ENCODE results near the gene RNFT2.
A peak's percentile ranks its signal among the peaks of the same experiment; 100 is the strongest.

The RNFT2 gene

DNA sequence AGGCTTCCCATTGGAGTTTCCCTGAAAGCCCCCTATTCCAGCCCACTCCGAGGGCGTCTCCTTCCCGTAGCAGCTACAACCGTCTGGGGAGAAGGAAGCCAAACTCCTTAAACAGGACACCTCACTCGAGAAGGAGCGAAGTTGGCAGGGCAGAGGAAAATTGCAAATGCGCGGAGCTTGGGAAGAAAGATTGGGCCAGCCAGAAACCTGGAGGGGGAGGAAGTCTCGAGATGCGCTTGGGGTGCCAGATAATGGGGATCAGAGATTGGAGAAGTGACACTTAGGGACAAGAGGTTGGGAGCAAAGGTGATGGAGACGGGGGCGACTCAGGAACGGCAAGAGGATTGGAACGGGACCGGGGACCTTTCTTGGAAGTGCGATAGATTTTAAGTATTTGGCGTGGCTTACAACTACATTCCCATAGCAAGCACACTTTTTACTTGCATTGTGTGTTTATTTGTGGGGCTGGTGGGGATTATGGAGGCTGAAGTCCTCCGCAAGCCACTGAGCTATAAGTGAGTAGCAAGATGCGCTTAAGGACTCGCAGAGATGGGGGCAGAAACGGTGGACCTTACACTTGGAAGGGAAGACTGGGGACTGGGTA is 142.2 kb downstream of the RNFT2 start:
- H3K4me1 Mint-ChIP-seq = peaks cover 36% of the 10 kb centered on the region
- H3K9me3 Mint-ChIP-seq = no peaks in the 10 kb centered on the region
- H3K27ac Mint-ChIP-seq = no peak overlapping the region
- H3K36me3 Mint-ChIP-seq = no peaks in the 10 kb centered on the region
- H3K27me3 Mint-ChIP-seq = peaks cover 46% of the 10 kb centered on the region
- H3K4me3 Mint-ChIP-seq = peak overlapping the region; percentile 86

DNA sequence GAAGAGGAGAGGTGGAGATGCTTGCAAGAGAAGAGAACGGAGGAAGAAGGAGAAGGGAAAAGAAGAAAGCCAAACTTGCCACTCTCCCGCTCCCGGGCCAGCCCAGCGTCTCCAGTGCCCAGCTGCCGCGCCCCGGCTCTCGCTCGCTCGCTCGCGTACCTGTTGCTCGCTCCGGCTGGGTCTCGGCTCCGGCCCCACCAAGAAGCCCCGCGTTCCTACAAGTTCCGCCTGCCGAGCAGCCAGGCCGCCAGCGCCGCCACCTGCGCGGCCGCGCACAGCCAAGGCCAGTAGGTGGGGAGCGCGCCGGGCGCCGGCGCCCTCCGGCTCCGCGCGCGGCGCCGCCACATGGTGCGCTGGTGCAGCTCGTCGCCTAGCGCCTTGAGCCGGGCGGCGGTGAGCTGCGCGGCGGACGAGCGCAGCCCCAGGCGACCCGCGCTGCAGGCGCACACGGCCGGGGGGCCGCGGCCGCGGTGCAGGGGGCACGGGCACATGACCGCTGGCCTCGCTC is 142.8 kb downstream of the RNFT2 start:
- peaks cover 46% of the 10 kb centered on the region for H3K27me3 Mint-ChIP-seq
- peak overlapping the region; percentile 86 for H3K4me3 Mint-ChIP-seq
- no peaks in the 10 kb centered on the region for H3K36me3 Mint-ChIP-seq
- H3K27ac Mint-ChIP-seq = no peak overlapping the region
- no peaks in the 10 kb centered on the region for H3K9me3 Mint-ChIP-seq
- H3K4me1 Mint-ChIP-seq = peaks cover 36% of the 10 kb centered on the region

DNA sequence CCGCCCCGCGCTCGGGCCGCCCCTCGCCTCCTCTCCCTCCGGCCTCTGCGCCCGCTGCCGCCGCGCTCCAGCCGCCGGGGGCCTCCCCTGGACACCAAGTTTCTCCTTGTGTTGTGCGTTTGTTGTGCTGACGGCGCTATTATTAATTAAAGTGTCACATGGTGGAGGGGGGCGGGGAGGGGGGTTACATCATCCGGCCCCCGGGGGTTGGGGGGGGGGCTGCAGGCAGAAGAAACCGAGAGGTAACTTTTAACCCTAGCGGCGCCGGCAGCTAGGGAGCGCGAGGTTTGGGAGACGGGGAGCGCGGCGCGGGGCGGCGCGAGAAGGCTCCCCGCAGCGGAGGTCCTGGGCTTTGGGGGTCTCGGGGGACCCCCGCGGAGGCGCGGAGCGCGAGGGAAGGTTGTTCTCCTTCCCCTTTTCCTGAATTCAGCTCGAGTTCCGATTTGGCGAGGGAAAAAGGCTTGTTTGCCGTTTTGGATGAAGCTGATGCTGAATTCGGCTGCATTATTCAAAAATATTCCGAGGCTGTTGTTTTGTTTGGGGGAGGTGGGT is 143.3 kb downstream of the RNFT2 start, which contains the start of gene HRK:
Gene HRK, minus strand, starts transcription at position 117 of the 552 bp plus-strand sequence. CDS start 134 bp downstream, outside the sequence.
- Mint-ChIP-seq H3K36me3 (no peaks in the 10 kb centered on the region), H3K27me3 (peaks cover 46% of the 10 kb centered on the region), H3K9me3 (no peaks in the 10 kb centered on the region), H3K4me1 (peaks cover 36% of the 10 kb centered on the region), H3K4me3 (peak within 1 kb of the TSS; percentile 86), H3K27ac (no peak within 1 kb of the TSS)

GRCh38 chr12:116881877-116882507 is 143.9 kb downstream of the RNFT2 start:
- Mint-ChIP-seq H3K36me3 (no peaks in the 10 kb centered on the region), H3K9me3 (no peaks in the 10 kb centered on the region), H3K27me3 (peaks cover 41% of the 10 kb centered on the region), H3K27ac (no peak overlapping the region), H3K4me3 (peak overlapping the region; percentile 74), H3K4me1 (peaks cover 36% of the 10 kb centered on the region)

- peaks cover 36% of the 10 kb centered on the region for H3K4me1 Mint-ChIP-seq
- peaks cover 37% of the 10 kb centered on the region for H3K27me3 Mint-ChIP-seq
- H3K36me3 Mint-ChIP-seq = no peaks in the 10 kb centered on the region
- H3K9me3 Mint-ChIP-seq = no peaks in the 10 kb centered on the region
- H3K27ac Mint-ChIP-seq = no peak overlapping the region
- no peak overlapping the region for H3K4me3 Mint-ChIP-seq
Measured at GRCh38 chr12:116882742-116883141, 144.6 kb downstream of the RNFT2 start.

DNA sequence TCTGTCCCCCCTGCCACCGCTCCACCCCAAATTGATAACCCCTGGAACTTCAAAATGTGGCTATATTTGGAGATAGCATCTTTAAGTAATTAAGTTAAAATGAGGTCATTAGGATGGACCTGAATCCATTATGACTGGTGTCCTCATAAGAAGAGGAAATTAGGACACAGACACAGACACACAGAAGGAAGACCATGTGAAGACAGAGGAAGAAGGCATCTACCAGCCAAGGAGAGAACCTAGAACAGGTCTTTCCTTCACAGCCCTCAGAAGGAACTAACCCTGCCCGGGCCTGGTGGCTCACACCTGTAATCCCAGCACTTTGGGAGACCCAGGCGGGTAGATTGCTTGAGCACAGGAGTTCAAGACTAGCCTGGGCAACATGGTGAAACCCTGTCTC is 146.8 kb downstream of the RNFT2 start:
- Mint-ChIP-seq H3K27ac (no peak overlapping the region), H3K9me3 (no peaks in the 10 kb centered on the region), H3K36me3 (no peaks in the 10 kb centered on the region), H3K4me3 (no peak overlapping the region), H3K27me3 (peaks cover 24% of the 10 kb centered on the region), H3K4me1 (peaks cover 22% of the 10 kb centered on the region)

- peaks cover 18% of the 10 kb centered on the region for H3K27me3 Mint-ChIP-seq
- no peak overlapping the region for H3K4me3 Mint-ChIP-seq
- peaks cover 15% of the 10 kb centered on the region for H3K4me1 Mint-ChIP-seq
- no peak overlapping the region for H3K27ac Mint-ChIP-seq
- H3K36me3 Mint-ChIP-seq = no peaks in the 10 kb centered on the region
- H3K9me3 Mint-ChIP-seq = peaks cover 4% of the 10 kb centered on the region
Measured at GRCh38 chr12:116885491-116885890, 147.4 kb downstream of the RNFT2 start.

DNA sequence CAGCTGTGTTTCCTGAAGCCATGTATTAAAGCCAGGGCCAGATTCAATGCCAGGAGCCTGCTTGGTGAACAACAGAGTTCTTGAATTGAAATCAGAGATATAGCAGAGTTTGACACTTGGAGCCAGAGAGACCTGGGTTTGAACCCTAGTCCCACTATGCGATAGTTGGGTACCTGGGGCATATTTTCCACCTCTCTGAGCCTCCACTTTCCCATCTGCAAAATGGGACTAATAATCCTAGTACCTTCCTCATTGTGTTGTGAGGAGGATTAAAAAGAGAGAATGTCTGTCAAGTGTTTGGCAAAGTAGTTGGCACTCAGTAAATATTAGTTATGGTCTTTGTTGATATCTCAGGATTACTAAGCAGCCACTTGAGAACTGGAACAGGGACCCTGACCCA is 149.1 kb downstream of the RNFT2 start:
- Mint-ChIP-seq H3K4me3 (no peak overlapping the region), H3K9me3 (peaks cover 4% of the 10 kb centered on the region), H3K27ac (no peak overlapping the region), H3K36me3 (no peaks in the 10 kb centered on the region), H3K4me1 (peaks cover 5% of the 10 kb centered on the region), H3K27me3 (peaks cover 10% of the 10 kb centered on the region)

GRCh38 chr12:116887897-116888296 is 149.8 kb downstream of the RNFT2 start:
- Mint-ChIP-seq H3K4me1 (no peaks in the 10 kb centered on the region), H3K36me3 (no peaks in the 10 kb centered on the region), H3K27ac (no peak overlapping the region), H3K9me3 (peaks cover 4% of the 10 kb centered on the region), H3K27me3 (peaks cover 5% of the 10 kb centered on the region), H3K4me3 (no peak overlapping the region)

DNA sequence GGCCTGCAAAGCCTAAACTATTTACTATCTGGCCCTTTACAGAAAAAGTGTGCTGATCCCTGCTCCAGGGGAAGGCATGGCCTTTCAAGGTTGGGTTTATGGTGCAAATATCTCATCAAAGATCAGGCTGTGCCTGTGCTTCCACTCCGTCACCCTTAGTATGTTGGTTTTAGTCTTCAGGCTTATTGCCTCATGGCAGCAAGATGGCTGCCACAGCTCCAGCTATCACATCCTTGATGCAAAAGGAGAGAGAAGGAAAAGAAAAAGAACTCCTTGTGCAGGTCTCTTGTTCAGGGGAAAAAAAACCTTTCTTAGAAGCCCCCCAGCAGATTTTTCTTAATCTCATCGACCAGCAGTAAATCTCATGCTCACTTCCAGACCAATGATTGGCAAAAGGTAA is 152.2 kb downstream of the RNFT2 start:
- H3K4me3 Mint-ChIP-seq = no peak overlapping the region
- peaks cover 4% of the 10 kb centered on the region for H3K9me3 Mint-ChIP-seq
- no peak overlapping the region for H3K27ac Mint-ChIP-seq

DNA sequence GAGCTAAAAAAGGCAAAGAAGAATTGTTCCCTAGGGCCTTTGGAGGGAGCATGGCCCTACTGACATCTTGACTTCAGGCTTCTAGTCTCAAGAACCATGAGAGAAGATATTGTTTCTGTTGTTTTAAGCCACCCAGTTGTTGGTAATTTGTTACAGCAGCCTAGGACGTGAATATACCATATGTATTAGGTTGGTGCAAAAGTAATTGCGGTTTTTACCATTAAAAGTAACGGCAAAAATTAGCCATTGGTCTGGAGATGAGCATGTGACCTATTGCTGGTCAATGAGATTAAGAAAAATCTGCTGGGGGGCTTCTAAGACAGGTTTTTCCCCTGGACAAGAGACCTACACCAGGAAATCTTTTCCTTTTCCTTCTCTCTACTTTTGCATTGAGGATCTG is 152.9 kb downstream of the RNFT2 start:
- Mint-ChIP-seq H3K4me3 (no peak overlapping the region), H3K27ac (no peak overlapping the region), H3K27me3 (no peaks in the 10 kb centered on the region), H3K36me3 (no peaks in the 10 kb centered on the region), H3K4me1 (no peaks in the 10 kb centered on the region), H3K9me3 (peaks cover 4% of the 10 kb centered on the region)

More for the DNA sequence above, 152.2 kb downstream of the RNFT2 start:
- H3K27me3 Mint-ChIP-seq = no peaks in the 10 kb centered on the region
- H3K4me1 Mint-ChIP-seq = no peaks in the 10 kb centered on the region
- H3K36me3 Mint-ChIP-seq = no peaks in the 10 kb centered on the region

DNA sequence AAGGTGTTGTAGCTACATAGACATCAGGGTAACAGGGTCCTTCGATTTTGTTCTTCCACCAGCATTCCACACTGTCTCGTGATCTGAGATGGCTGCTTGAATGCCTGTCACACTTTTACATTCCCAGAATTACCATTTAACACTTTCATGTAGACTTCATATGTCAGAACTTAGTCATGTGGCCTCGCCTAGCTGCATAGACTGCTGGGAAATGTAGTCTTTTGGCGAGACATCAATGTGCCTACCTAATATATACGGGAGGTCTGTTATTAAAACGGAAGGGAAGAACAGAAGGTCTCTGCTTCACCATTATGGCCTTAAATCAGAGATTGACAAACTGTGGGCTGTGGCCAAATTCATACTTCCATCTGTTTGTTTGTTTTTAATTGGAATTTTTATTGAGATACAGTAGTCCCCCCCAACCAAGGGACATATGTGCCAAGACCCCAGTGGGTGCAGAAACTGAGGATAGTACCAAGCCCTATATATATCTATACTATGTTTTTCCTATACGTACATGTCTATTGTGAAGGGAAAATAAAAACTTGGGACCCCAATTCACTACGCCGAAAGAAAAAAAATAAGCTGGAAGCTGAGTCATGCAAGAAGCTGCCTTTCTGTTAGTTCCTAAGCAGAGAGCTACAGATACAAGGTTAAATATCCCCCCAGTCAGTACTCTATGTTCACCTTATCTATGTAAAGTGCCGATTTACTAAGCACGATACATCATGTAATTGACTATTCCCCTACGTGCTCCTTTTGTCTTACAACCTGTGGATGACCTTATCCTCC is 154.4 kb downstream of the RNFT2 start:
- Mint-ChIP-seq H3K4me3 (no peak overlapping the region), H3K9me3 (peaks cover 4% of the 10 kb centered on the region), H3K27ac (no peak overlapping the region), H3K36me3 (no peaks in the 10 kb centered on the region), H3K27me3 (no peaks in the 10 kb centered on the region), H3K4me1 (no peaks in the 10 kb centered on the region)

DNA sequence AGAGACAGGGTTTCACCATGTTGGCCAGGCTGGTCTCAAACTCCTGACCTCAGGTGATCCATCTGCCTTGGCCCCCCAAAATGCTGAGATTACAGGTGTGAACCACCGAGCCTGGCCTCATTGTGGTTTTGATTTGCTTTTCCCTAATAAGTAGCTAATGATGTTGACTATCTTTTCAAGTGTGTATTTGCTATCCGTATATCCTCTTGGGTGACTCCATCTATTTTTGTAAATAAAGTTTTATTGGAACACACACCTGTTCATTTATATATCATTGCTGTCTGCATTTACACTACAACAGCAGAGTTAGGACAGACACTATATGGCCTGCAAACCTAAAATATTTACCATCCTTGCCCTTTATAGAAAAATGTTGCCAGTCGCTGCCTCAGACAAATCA is 156.8 kb downstream of the RNFT2 start:
- Mint-ChIP-seq H3K27ac (no peak overlapping the region), H3K4me1 (no peaks in the 10 kb centered on the region), H3K27me3 (peaks cover 1% of the 10 kb centered on the region), H3K4me3 (no peak overlapping the region), H3K36me3 (no peaks in the 10 kb centered on the region), H3K9me3 (peaks cover 4% of the 10 kb centered on the region)

GRCh38 chr12:116896411-116896924 is 158.4 kb downstream of the RNFT2 start:
- H3K4me1 Mint-ChIP-seq = no peaks in the 10 kb centered on the region
- H3K27me3 Mint-ChIP-seq = peaks cover 1% of the 10 kb centered on the region
- no peaks in the 10 kb centered on the region for H3K36me3 Mint-ChIP-seq
- H3K27ac Mint-ChIP-seq = no peak overlapping the region
- H3K4me3 Mint-ChIP-seq = no peak overlapping the region
- no peaks in the 10 kb centered on the region for H3K9me3 Mint-ChIP-seq

GRCh38 chr12:116897476-116897875 is 159.4 kb downstream of the RNFT2 start:
- Mint-ChIP-seq H3K36me3 (no peaks in the 10 kb centered on the region), H3K4me3 (no peak overlapping the region), H3K27me3 (peaks cover 5% of the 10 kb centered on the region), H3K27ac (no peak overlapping the region), H3K9me3 (no peaks in the 10 kb centered on the region), H3K4me1 (no peaks in the 10 kb centered on the region)
